SKM-1 treated with dmso at 0.1 percent for 144 hours (cell line): ENCODE measurements around the gene NRXN3.
"Not testable (repeated sequence)": the region's sequence is repeated elsewhere in the genome, so short reads cannot be mapped to it uniquely, and the experiment has no call there.

Source experiments
- DNase-seq: peaks from one replicate; lab custom pipeline; 2025; ENCODE audit not compliant: unreplicated experiment; lab: John Stamatoyannopoulos, UW

The NRXN3 gene

GRCh38 chr14:79096811-79097210 is 926.6 kb downstream of the NRXN3 start:
- no peak for DNase-seq

GRCh38 chr14:79098324-79098723 is 928.2 kb downstream of the NRXN3 start:
- no peak for DNase-seq

GRCh38 chr14:79100578-79100977 is 930.4 kb downstream of the NRXN3 start:
- no peak for DNase-seq

- no peak for DNase-seq
Observed at GRCh38 chr14:79101388-79101787, 931.2 kb downstream of the NRXN3 start.

GRCh38 chr14:79103764-79104163 is 933.6 kb downstream of the NRXN3 start:
- no peak for DNase-seq

GRCh38 chr14:79110564-79110963 is 940.4 kb downstream of the NRXN3 start:
- not testable (repeated sequence) for DNase-seq

- DNase-seq: no peak
Observed at GRCh38 chr14:79111987-79112501, 941.9 kb downstream of the NRXN3 start.

GRCh38 chr14:79117561-79117960 is 947.4 kb downstream of the NRXN3 start:
- no peak for DNase-seq

- DNase-seq: no peak
Observed at GRCh38 chr14:79118291-79118690, 948.1 kb downstream of the NRXN3 start.

GRCh38 chr14:79134361-79134760 is 964.2 kb downstream of the NRXN3 start:
- DNase-seq: no peak

GRCh38 chr14:79136071-79137044 is 966.2 kb downstream of the NRXN3 start:
- DNase-seq: no peak

- DNase-seq: no peak
Observed at GRCh38 chr14:79137045-79137430, 966.9 kb downstream of the NRXN3 start.

- no peak for DNase-seq
Observed at GRCh38 chr14:79137836-79138235, 967.7 kb downstream of the NRXN3 start.

GRCh38 chr14:79144896-79145295 is 974.7 kb downstream of the NRXN3 start:
- DNase-seq: no peak

- DNase-seq: no peak
Observed at GRCh38 chr14:79150226-79150625, 980.1 kb downstream of the NRXN3 start.

GRCh38 chr14:79157369-79157768 is 987.2 kb downstream of the NRXN3 start:
- DNase-seq: no peak

- no peak for DNase-seq
Observed at GRCh38 chr14:79161571-79161970, 991.4 kb downstream of the NRXN3 start.

- no peak for DNase-seq
Observed at GRCh38 chr14:79162833-79163232, 992.7 kb downstream of the NRXN3 start.

- no peak for DNase-seq
Observed at GRCh38 chr14:79165471-79166090, 995.4 kb downstream of the NRXN3 start.

- no peak for DNase-seq
Observed at GRCh38 chr14:79166171-79166570, 996.0 kb downstream of the NRXN3 start.

GRCh38 chr14:79167957-79168356 is 997.8 kb downstream of the NRXN3 start:
- no peak for DNase-seq

- no peak for DNase-seq
Observed at GRCh38 chr14:79175671-79176070, 1005.5 kb downstream of the NRXN3 start.
